Aorta (tissue), 5 donors: ENCODE results near the gene DAO. TPM values are rescaled to one million over a fixed set of nuclear protein-coding genes. Genes with fewer than 3 reads are reported as not detected.

Experiments
- ATAC-seq: fragments of 200-7000 bp; cut with Tn5 transposase; one replicate; pipeline ENCODE4 v1.9.1; 2022; ENCODE audit warnings: moderate library complexity; ENCODE audit not compliant: low FRiP score
- DNase-seq, 2 donors: peaks; one replicate each; pipeline ENCODE4 v3.0.0-alpha.2; 2020
- H3K27ac ChIP-seq, 2 donors: one replicate each; pipeline ENCODE4 v1.5.1; 2013; ENCODE audit warnings: low read length in 2 of 2, mild to moderate bottlenecking in 2 of 2, moderate library complexity in 2 of 2, control low read depth in 1 of 2, inconsistent platforms in 1 of 2, low read depth in 1 of 2
- H3K27me3 ChIP-seq, 2 donors: one replicate each; pipeline ENCODE4 v1.6.1; 2013; ENCODE audit warnings: control low read depth in 1 of 2, low read length in 1 of 2, mild to moderate bottlenecking in 1 of 2, moderate library complexity in 1 of 2; ENCODE audit not compliant: insufficient read depth in 2 of 2, control insufficient read depth in 1 of 2
- H3K36me3 ChIP-seq, 2 donors: one replicate each; pipeline ENCODE4 v1.6.1; 2013; ENCODE audit warnings: control low read depth in 1 of 2, low read length in 1 of 2, mild to moderate bottlenecking in 1 of 2; ENCODE audit not compliant: insufficient read depth in 2 of 2, control insufficient read depth in 1 of 2
- H3K4me1 ChIP-seq, 2 donors: one replicate each; pipeline ENCODE4 v1.6.1; 2013; ENCODE audit warnings: low read length in 2 of 2, control low read depth in 1 of 2, mild to moderate bottlenecking in 1 of 2, moderate library complexity in 1 of 2; ENCODE audit not compliant: insufficient read depth in 2 of 2, control insufficient read depth in 1 of 2
- H3K4me3 ChIP-seq, 2 donors: one replicate each; pipeline ENCODE4 v1.5.1; 2013; ENCODE audit warnings: low read length in 2 of 2, control low read depth in 1 of 2, mild to moderate bottlenecking in 1 of 2
- H3K9me3 ChIP-seq: one replicate; pipeline ENCODE4 v1.6.1; 2013; ENCODE audit warnings: mild to moderate bottlenecking, low read length; ENCODE audit not compliant: control insufficient read depth
- WGBS, 2 donors: extraction: QIAGEN DNeasy Blood & Tissue Kit; methylation state at CpG; one replicate each; pipeline ENCODE4 v1.1.7; 2013; 5-methylcytosine and 5-hydroxymethylcytosine counted together
- intact Hi-C, 2 donors: fragments of 100-400 bp; cut with DNase I; formaldehyde crosslinking; loops; one replicate each; pipeline versions ENCODE4 v1.14.2 to v1.15.0; 2022
- polyA plus RNA-seq, 2 donors: library from polyadenylated mRNA; stranded (reverse); fragments of 200-250 nt; gene quantifications; one replicate each; pipeline ENCODE4 v1.2.3, GENCODE V29; 2013
- total RNA-seq, 2 donors: library from RNA; stranded (reverse); fragmentation: NEBNext Ultra II Directional; extraction: Animal tissue kit (Norgen Biotek cat#: 25700); gene quantifications; one replicate each; pipeline ENCODE4 v1.2.1, GENCODE V29; 2021
- donor health status: healthy with polysubstance abuse.
- donor health status: Bipolar disorder and iron deficiency.
- donor health status: DM: no; HTN: no; CAD: no.
- donor health status: DM: no; HTN: no; CAD: no.
- donor health status: DM: yes; HTN: yes; CAD: no.

DAO gene
- total and polyA plus RNA-seq, 4 donors, result not detected

DNA sequence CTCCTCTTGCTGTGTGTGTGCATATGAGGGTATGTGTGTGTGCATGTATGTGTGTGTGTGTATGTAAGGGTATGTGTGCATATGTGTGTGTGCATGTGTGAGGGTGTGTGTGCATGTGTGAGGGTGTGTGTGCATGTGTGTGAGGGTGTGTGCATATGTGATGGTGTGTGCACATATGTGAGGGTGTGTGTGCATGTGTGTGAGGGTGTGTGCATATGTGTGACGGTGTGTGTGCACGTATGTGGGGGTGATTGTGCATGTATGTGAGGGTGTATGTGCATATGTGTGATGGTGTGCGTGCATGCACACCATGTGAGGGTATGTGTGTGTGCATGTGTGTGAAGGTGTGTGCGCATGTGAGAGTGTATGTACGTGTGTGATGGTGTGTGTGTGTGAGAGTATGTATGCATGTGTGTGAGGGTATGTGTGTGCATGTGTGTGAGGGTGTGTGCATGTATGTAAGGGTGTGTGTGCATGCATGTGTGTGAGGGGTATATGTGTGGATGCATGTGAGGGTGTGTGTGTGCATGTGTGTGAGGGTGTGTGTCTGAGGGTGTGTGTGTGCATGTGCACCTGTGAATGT is 15.4 kb downstream of the DAO start:
- Histone ChIP-seq H3K4me3 (no peak overlapping the region), H3K27ac (no peak overlapping the region), H3K9me3 (peaks cover 1% of the 10 kb centered on the region), H3K36me3 (no peaks in the 10 kb centered on the region), H3K4me1 (no peaks in the 10 kb centered on the region), H3K27me3 (no peaks in the 10 kb centered on the region)
- intact Hi-C loops, result no loop called here
- ATAC-seq (no peak), DNase-seq (no peak)
- WGBS, 2 donors, result 82 to 89% methylated on average over 5 of the region's 5 CpGs

GRCh38 chr12:108896336-108896735 is 16.4 kb downstream of the DAO start:
- Histone ChIP-seq H3K27me3 (no peaks in the 10 kb centered on the region), H3K27ac (no peak overlapping the region), H3K9me3 (peaks cover 1% of the 10 kb centered on the region), H3K4me1 (no peaks in the 10 kb centered on the region), H3K36me3 (no peaks in the 10 kb centered on the region), H3K4me3 (no peak overlapping the region)
- DNase-seq (no peak), ATAC-seq (no peak)
- intact Hi-C loops, result no loop called here
- WGBS, 2 donors, result 56 to 74% methylated on average over 8 of the region's 8 CpGs

DNA sequence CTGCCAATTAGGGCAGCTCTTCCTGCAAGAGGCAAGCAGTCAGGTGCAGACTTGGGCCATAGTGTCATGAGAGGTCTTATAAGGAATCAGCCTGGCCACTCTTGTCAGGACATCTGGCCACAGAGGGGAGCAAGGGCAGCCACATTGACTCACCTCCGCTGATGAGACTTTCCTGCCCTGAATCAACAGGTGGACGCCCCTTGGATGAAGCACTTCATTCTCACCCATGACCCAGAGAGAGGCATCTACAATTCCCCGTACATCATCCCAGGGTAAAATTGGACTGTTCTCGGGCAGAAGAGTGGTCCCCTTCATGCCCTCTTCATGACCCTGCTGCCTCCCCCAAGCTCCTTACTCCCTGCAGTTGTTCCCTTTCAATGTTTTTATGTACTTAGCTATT is 16.9 kb downstream of the DAO start:
- no peaks in the 10 kb centered on the region for H3K27me3 ChIP-seq
- no peaks in the 10 kb centered on the region for H3K36me3 ChIP-seq
- ATAC-seq (no peak), DNase-seq (no peak)
- no peak overlapping the region for H3K27ac ChIP-seq
- no peak overlapping the region for H3K4me3 ChIP-seq
- 81 to 82% methylated on average over 4 of the region's 4 CpGs for WGBS, 2 donors
- H3K4me1 ChIP-seq, result no peaks in the 10 kb centered on the region
- intact Hi-C loops, result no loop called here
- H3K9me3 ChIP-seq, result peaks cover 1% of the 10 kb centered on the region

DNA sequence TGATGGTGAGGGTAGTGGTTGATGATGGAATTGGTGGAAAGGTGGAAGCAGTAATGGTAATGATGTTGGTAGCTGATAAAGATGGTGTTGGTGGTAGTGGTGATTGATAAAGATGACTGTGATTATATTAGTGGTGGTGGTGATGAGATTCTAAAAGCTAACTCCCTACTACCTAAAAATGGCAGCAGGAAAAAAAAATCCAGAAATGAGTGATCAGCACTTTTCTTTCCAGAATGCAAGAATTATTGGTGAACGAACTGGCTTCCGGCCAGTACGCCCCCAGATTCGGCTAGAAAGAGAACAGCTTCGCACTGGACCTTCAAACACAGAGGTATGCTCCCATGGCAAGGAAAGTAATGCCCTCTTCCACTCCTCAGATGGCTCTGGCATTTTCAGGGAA is 19.3 kb downstream of the DAO start:
- Histone ChIP-seq H3K9me3 (peaks cover 1% of the 10 kb centered on the region), H3K27me3 (no peaks in the 10 kb centered on the region), H3K4me3 (no peak overlapping the region), H3K4me1 (no peaks in the 10 kb centered on the region), H3K36me3 (no peaks in the 10 kb centered on the region), H3K27ac (no peak overlapping the region)
- ATAC-seq (no peak), DNase-seq (no peak)
- 84 to 90% methylated on average over 5 of the region's 5 CpGs for WGBS, 2 donors
- intact Hi-C loops, result no loop called here

- intact Hi-C loops, result no loop called here
- ATAC-seq (no peak), DNase-seq (no peak)
- Histone ChIP-seq H3K4me3 (no peak overlapping the region), H3K27me3 (no peaks in the 10 kb centered on the region), H3K27ac (no peak overlapping the region), H3K9me3 (no peaks in the 10 kb centered on the region), H3K36me3 (no peaks in the 10 kb centered on the region), H3K4me1 (no peaks in the 10 kb centered on the region)
- WGBS, 2 donors, result 83 to 85% methylated on average over 5 of the region's 5 CpGs
Observed at GRCh38 chr12:108905725-108906124, 25.8 kb downstream of the DAO start.

DNA sequence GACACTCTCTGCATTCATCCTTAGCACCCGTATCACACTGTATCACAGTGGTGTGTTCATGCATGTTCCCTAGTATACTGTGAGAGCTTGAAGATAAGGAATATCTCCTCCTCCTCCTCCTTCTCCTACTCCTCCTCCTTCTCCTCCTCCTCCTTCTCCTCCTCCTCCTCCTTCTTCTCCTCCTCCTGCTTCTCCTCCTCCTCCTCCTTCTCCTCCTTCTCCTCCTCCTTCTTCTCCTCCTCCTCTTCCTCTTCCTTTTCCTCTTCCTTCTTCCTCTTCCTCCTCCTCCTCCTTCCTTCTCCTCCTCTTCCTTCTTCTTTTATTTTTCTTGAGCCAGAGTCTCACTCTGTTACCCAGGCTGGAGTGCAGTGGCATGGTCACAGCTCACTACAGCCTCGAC is 27.1 kb downstream of the DAO start:
- no peak for ATAC-seq
- no peak overlapping the region for H3K27ac ChIP-seq
- H3K4me3 ChIP-seq, result no peak overlapping the region

DNA sequence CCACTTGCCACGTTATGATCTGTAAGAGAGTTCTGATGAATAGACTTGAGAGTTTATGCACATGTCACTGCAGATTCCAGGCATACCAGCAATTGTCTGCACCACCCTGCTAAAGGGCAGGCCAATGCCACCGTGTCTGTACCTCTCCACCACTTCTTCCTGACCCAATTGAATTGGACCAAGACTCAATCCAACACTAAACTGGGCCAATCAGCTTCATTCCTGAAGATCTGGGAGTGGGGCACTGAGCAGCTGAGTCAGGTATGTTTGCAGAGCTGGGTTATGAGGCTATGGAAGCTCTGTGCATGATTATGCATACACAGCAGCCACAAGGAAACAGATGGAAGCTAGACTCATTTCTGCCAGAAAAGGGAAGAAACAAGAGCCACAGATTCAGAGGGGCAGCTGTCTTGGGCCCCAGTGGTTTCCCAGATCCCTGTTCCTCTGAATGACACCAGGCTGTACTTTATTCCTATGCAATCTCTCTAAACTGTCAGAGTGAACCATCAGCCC is 28.0 kb downstream of the DAO start:
- ATAC-seq (no peak), DNase-seq (peak in 1 of 2 donors; percentile 63)
- WGBS, 2 donors, result 13 to 23% methylated on average over 2 of the region's 2 CpGs
- H3K27me3 ChIP-seq, result no peaks in the 10 kb centered on the region
- intact Hi-C loops, result no loop called here
- H3K27ac ChIP-seq, result no peak overlapping the region
- H3K36me3 ChIP-seq, result no peaks in the 10 kb centered on the region
- no peaks in the 10 kb centered on the region for H3K4me1 ChIP-seq
- H3K9me3 ChIP-seq, result no peaks in the 10 kb centered on the region
- no peak overlapping the region for H3K4me3 ChIP-seq

More for the DNA sequence above, 27.1 kb downstream of the DAO start:
- DNase-seq, result no peak
- Histone ChIP-seq H3K36me3 (no peaks in the 10 kb centered on the region), H3K9me3 (no peaks in the 10 kb centered on the region), H3K27me3 (no peaks in the 10 kb centered on the region), H3K4me1 (no peaks in the 10 kb centered on the region)
- intact Hi-C loops, result no loop called here
- 86 to 91% methylated on average over 2 of the region's 2 CpGs for WGBS, 2 donors

DNA sequence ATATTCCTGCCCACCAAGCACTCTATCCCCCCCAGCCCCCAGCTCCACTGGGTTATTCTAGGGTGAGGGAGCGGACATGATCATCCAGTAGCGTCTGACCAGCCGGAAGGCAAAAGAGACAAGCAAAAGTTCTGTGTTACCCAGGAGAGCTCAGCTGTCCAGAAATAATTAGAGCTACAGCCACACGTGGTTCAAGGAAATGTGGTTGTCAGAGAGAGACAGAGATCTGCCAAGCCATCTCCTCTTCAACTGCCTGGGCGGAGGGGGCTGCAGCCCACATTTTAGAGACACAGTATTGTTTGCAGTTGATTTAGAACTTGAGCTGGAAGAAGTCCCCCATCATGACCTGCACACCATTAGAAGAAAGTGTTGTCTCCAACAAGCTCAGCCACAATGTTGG is 30.4 kb downstream of the DAO start:
- Histone ChIP-seq H3K27me3 (no peaks in the 10 kb centered on the region), H3K9me3 (no peaks in the 10 kb centered on the region), H3K27ac (no peak overlapping the region), H3K4me3 (no peak overlapping the region), H3K4me1 (no peaks in the 10 kb centered on the region), H3K36me3 (no peaks in the 10 kb centered on the region)
- no peak for ATAC-seq
- WGBS, 2 donors, result 86 to 89% methylated on average over 5 of the region's 5 CpGs
- intact Hi-C loops, result no loop called here
- no peak for DNase-seq

- H3K27me3 ChIP-seq, result no peaks in the 10 kb centered on the region
- 83 to 86% methylated on average over 6 of the region's 6 CpGs for WGBS, 2 donors
- H3K4me1 ChIP-seq, result no peaks in the 10 kb centered on the region
- no peak for ATAC-seq
- H3K27ac ChIP-seq, result no peak overlapping the region
- no peak overlapping the region for H3K4me3 ChIP-seq
- intact Hi-C loops, result no loop called here
- H3K36me3 ChIP-seq, result no peaks in the 10 kb centered on the region
- DNase-seq, result no peak
- H3K9me3 ChIP-seq, result no peaks in the 10 kb centered on the region
Observed at GRCh38 chr12:108911915-108912314, 32.0 kb downstream of the DAO start.
